GM21737 (cell line): ENCODE data around the gene POLR3G.

ENCODE experiments used
- ATAC-seq: cut with Tn5 transposase; IDR thresholded peaks from one replicate; pipeline ENCODE4 v1.9.1; 2021; ENCODE audit warnings: mild to moderate bottlenecking, moderate library complexity; ENCODE audit not compliant: unreplicated experiment

POLR3G gene

DNA sequence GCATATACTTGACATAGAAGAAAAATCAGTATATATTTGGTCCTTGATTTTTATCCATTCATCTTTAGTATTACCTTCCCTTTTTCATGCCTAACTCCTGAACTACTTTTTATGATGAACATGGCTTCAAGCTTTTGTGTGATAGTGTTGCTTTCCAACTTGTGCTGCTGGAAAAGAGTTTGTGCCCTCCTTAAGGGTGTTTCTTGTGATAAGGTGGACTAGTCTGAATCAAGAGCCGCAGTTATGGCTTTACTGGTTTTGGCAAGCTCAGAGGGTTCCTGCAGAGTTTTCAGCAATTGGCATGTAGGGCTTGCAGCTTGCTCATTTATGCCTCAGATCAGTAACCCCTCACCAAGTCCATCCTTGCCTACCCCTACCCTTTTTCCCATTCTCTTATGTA lies 20.5 kb downstream of the POLR3G start:
- ATAC-seq = no peak

DNA sequence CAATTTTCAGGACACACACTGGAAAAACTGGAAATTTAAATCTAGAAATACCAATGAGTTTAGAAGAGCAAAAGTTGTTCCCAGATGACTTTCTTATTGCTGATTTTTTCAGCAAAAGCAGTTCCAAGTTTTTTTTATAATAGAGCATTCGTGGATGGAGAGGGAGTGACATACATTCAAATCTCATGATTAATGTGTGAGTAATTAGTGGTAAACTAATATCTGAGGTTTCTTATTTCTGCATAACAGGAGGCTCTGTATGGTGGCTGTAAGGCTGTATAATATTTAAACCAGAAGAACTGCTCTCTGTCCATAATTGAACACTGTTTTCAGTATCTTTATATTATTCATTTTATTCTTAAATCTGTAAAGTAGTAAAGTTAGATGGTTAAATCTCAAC lies 28.9 kb downstream of the POLR3G start:
- no peak for ATAC-seq

DNA sequence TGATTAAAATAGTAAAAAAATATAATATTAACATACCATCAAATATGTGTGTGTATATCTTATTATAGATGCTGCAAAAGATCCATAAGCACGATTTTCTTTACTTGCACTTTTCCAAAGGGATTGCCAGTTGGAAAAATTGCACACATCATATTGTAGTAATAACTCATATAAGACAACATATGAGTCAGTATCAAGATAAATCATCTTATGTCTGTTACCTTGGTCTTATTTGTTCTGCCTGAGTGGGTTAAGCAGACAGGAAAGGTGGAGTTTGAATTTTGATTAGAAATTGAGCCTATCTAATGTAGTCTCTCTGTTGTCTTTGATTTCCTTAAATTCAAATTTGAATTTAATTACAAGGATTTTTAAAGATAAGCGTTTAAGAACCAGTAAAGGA lies 30.1 kb downstream of the POLR3G start:
- no peak for ATAC-seq

DNA sequence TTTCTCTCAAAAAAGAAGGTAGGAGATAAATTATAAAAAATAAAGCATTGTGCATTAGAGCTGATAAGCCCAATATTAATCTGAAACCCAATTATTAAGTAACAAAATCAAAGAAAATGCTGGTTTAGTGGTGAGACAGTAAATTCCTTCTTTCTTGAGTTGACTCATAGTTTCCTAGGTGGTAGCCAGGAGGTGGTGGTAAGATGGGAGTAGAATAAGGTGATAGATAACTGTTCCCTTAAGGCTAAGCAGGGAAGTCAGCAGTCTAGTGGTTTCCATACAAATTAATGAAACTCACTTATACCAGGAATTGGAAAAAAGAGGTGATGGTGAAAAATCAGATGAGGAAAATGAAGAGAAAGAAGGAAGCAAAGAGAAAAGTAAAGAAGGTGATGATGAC lies 31.6 kb downstream of the POLR3G start:
- ATAC-seq = no peak

DNA sequence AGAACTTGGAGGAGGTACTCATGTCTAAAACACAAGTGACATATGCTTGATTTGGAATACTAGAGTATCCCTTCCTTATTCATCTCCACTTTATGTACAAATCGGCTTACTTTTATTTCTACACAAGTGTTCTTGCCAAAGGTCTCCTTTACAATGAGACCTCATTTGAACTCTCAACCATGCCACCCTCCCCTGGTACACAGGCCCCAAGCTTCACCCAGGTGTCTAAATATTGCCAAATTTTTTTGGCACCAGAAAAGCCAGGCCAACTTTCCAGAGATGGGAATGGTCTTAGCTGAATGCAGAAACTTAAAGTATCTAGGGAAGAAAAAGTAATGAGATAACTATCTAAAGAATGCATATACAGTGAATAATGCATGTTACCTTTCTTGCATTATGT lies 35.8 kb downstream of the POLR3G start:
- no peak for ATAC-seq

DNA sequence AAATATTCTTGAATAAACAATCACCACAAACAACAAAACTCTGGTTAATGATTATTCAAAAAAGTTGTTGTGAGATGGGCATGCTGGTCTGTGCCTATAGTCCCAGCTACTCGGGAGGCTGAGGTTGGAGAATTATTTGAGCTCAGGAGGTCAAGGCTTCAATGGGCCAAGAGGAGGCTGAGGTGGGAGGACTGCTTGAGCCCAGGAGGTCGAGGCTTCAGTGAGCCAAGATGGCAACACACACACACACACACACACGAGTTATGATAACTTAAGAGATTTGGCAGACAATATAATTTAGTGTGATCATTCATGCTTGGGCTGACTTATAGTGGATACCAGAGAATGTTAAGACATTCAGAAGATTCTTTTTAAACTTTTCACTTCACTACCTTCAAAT lies 39.9 kb downstream of the POLR3G start:
- no peak for ATAC-seq

DNA sequence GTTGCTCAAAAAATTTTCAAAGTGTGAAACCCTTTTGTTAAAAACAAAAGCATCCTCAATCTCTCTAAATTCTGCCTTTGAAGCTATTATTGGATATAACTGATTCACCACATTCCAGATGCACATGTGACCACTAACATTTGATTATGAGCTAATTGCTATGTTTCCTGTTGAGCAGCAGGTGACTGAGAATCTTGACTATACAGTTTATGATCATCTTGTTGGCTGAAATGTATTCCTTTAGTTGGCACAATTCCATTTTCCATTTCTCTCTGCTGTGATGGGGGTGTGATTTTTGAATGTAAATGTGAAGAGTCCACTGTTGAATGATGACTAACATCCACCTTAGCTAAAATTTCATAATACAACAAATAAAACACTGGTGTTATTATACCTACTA lies 44.0 kb downstream of the POLR3G start:
- ATAC-seq = no peak

DNA sequence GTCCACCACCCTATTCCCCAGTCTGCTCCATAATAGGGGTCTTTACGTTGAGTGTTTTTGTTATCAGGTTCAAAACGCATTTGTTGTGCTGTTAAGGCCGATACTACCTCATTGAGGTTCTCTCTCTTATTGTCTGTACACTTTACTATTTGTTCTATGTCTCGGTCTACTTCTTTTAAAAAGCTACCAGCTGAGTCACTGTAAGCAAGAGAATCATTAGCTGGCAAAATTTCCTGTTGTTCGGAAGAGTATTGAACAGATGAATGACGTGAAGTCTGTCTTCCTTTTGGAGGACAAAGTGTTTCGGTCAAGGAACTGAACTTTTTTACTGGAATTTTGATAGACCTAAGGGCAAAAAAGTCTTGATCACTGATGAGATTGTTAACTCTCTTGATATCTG lies 44.4 kb downstream of the POLR3G start:
- ATAC-seq = no peak

DNA sequence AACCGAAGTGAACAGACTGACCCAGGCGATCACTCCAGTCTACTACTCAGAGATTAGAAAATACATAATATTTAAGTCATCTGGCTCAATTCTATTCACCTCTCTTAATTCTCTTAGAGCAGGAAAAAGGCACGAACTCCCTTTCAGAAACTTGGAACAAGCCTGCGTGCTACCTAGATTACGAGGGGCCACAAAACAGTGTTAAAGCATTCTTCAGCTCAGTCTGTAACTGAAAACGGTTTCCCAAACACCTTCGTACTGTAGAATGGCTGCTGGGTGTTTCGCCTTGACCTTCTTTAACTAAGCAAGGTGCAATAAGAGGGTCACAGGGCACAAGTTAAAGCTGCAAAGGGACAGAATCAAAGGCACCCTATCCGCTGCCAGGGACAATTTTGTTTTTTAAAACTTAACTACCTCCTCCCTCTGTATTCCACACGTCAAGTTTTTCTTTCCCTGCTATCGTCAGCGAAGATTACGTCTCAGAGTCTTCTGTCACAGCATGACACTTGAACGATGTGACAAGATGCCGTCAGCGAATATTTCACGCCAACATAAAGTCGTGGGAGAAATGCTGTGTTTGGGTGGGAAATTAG lies 54.0 kb downstream of the POLR3G start:
- no peak for ATAC-seq

DNA sequence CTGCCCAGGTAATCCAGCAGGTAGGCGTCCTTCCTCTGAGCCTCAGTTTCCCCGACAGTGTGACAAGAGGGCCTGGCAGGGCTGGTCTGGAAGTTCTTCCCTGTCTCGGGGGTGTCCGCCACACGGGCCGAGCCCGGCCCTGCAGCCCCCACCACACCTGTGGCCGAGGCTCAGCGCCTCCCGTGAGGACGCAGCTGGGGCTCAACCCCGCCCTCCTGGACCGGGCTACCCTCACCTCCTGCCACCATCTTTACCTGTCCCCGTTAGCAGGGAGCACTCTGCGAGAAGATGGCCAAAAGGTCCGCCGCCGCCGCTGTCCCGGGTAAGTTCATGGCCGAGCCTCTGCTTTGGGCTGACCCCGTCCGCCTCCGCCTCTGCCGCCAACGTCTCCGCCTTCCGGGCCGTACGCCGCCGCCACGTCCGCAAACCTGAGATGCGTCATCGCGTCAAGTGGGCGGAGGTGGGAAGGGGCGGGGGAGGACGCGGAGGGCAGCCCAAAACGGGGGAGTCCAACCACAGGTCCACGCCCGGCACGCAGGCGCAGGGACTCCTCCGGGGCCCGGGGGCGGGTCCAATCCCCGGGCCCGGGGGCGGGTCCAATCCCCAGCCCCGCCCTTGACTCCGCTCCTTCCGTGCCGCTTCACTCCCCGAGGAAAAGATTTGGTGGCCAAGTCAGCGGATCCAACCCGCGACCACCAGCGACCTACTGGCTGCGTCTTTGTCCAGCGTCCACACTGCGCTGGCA lies 54.7 kb downstream of the POLR3G start, which contains the start of gene LYSMD3:
LYSMD3 (minus strand) TSS at position 391 of the 745 bp plus-strand sequence. CDS start 4,295 bp downstream, outside the sequence.
- peak; percentile 94 for ATAC-seq

DNA sequence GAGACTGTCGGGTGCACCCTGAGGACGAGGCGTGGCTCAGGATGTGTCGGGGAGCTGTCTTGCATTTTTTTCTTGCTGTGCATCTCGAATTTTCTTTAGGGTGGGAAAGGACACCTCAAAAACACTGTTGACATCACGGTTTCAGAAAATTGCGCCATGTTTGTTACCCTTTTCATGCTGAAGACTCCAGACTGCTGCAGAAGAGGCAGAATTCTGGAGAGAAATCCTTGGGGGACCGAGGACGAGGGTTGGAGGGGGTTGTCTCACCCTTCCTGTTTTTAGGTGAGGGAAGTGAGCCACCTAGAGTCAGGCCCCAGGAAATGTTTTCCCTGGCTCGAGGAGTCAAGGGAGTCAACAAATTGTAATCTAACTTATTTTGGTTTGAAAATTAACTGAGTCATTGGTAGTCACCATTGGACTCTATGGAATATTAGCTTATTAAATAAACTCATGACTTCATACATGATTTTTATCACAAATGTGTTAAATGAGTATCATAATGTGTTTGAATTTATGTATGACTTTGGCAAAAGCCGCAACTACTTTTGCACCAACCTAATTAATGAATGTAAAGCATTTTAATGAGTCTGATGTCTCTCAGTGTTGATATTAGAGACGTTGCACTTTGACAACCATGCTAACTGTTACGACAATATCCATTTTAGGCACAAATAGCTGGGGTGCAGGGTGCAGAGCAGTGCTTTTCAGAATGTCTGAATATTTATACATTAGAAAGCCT lies 55.4 kb downstream of the POLR3G start:
- ATAC-seq = peak; percentile 43

DNA sequence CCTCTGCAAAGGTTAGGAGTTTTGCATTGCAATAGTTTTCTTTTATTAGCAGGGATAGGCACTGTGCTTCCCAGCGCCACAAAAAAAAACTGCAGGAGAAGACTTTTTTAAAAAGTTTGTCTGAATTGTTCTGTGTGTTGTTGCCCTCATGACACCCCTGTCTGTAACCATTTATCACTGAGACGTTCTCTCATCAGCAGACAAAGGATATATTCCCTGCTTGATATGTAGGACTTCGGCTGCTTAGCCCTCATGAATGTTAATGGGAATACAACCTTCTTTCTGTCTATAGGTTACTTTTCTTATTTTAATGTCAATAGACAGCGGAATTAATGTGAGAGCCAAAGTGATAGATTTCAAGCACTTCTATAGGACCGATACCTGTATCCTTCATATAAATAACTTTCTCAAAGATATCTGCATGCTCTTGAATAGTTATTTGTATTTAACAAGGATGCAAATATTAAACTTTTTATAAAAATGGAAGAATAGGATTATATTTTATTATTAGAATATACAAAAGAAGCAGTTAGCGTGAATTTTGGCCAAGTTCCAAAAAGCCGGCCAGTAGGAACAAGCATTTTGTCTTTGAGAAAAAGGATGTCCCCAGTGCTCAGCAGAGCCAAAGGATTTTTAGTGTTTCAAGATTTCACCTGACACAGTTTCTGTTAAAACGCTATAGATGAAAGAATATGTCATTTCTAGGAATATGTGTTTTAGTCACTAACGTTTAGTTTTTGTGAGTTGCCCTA lies 56.2 kb downstream of the POLR3G start:
- no peak for ATAC-seq

DNA sequence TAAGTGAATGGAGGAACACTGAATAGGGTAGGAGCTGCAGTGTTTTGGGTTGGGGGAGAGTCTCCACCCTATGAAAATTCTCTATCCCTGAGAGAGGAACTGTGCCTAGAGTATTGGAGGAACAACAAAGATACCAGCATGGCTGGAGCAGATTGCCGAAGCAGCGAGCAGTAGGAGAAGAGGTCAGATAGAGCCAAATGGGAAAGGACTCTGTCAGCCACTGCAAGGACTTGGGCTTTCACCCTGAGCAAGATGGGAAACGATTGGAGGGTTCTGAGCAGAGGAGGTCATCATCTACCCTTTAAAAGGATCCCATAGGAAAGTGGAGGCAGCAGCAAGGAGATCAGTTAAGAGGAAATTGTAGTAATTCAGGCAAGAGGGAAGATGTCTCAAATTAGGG lies 59.1 kb downstream of the POLR3G start:
- ATAC-seq = no peak

DNA sequence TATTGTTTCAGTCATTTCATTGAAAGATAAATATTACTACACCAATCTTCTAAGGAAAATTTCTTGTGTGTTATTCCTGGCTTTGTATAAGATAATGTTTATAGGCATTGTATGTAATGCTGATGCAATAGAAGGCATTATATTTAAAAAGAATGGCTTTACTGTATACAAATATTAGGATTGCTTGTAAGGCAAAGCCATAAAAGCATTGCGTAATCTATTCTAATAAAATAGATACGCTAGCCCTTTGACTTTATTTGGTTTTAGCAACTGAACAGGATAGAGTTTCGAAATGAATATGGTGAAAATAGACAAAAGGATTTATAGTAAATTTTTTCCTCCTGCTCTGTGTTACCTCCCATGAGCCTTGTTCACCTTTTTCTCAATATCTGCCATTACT lies 60.3 kb downstream of the POLR3G start:
- no peak for ATAC-seq

DNA sequence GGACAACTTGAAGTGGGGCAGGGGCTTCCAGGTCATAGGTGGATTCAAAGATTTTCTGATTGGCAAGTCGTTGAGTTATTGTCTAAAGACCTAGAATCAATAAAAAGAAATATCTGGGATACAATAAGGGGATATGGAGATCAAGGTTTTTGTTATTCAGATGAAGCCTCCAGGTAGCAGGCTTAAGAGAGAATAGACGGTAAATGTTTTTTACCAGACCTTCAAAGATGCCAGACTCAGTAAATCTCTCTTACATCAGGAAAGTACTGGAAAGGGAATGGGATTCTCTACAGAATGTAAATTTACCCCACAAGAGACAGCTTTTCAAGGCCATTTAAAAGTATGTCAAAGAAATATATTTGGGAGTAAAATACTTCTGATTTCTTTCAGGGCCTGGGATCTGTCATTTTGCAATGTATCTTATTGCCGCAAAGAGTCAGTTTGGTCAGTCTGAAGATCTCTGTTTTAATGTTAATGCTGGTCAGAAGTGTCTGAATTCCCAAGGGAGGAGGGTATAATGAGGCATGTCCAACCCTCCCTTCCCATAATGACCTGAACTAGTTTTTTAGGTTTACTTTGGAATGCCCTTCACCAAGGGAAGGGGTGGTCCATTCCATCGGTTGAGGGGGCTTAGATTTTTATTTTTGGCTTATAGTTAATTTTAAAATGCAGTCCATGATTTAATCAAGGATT lies 68.3 kb downstream of the POLR3G start:
- ATAC-seq = no peak

DNA sequence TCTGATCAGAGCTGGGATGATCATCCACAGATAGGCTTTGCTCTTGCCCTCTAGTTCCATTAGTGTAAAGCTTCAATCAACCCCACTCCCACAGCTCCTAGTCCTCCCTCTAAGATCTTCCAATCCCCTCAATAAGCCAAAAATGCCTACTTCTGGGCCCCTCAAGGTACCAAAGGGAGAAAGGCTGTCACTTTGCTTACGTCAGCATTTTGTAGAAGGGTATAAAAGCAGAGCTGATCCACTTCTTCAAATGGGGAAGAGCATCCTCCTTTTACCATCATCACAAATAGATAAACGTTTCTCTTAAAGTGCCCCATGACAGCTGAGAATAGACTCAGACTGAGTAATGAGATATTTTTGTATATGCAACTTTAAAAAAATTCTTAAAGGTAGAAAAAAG lies 70.8 kb downstream of the POLR3G start:
- ATAC-seq = no peak

DNA sequence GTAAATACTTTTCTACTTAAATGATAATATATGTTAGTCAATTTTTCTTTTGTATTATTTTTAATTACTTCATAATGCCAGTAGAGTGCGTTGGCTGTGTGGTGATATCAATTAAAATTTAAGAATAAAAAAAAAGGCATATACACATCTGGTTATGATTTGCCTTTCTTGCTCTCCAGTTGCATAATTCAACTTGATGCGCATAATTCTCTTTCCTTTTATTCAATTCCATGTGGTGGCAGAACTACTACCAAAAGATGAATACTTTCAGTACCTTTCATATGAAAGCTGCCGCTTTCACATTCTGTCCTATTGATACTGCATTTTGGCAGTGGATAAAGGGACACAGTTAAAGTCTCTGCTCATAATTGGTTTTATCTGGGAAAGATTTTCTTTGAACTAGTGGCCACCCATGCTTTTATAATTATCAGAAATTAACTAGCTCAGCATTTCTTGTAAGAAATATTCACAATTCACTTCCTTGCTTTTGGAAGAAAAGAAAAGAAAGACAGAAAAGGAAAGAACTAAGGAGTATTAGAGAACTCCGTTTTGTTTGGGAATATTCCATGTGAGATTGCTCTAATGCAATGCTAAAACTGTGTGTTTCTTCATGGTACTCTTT lies 71.7 kb downstream of the POLR3G start:
- no peak for ATAC-seq

DNA sequence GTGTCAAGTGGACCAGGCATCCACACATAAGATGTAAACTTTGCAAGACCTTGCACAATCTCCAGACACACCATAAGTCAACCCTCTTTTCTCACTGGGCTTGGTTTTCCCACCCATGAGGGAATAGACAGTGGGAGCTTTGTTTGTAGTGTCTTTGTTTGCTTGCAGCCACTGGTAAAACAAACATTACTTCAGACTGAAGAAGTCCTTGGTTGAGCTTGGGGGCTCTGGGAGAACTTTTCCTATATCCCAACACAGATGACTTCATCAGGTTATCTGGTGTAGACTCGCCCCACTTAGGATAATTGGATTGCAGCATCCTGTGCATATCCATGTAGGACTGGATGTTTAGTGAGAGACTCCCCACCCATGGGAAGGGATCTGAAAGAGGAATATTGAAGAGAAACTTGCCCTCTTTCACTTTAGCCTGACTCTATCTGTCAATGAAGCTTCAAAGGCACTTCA lies 72.4 kb downstream of the POLR3G start:
- no peak for ATAC-seq

DNA sequence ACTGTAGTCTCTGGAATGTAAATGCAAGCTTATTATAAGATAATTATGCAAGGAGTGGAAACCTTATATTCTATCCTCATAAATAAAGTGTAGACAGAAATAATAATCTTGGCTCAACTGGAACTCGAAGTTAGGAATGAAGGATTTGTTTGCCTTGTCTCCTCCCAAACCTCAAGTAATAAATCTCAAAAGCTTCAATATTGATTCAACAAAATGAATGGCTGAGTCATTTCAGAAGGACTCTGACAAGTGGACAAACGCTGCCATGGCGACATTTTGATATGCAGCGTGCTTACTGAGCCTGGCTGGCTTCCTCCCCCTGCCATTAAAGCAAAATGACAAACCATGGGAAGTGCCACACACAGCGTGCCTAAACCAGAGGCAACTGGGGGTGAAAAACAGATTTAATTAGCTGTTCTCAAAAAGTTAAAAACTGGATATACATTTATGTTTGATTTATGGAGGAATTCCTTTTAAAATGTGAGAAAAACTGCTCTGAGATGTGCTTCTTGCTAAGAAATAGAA lies 73.5 kb downstream of the POLR3G start:
- no peak for ATAC-seq

DNA sequence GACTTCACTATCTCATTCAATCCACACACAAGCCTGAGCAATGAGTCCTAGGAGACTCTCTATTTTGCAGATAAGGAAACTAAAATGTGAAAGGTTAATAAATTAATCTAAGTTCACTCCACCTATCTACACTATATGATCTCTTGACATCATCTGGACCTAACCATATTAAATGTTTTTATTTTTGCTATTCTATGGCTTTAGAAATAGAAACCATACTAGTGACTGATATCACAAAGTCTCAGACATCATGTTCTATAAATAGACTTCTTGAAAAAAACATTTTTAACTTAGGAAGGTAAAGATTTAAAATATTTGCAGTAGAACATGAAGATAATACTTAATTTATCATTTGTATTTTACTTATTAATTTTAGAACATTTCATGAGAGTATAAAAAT lies 74.6 kb downstream of the POLR3G start:
- ATAC-seq = no peak
